IPS-NIHi7 (cell line): ENCODE results near the gene ELP1.

Experiments
- DNase-seq: peaks from one replicate; pipeline ENCODE4 v3.0.0; 2012; ENCODE audit warnings: mixed read lengths; ENCODE audit errors: extremely low spot score

ELP1 gene

DNA sequence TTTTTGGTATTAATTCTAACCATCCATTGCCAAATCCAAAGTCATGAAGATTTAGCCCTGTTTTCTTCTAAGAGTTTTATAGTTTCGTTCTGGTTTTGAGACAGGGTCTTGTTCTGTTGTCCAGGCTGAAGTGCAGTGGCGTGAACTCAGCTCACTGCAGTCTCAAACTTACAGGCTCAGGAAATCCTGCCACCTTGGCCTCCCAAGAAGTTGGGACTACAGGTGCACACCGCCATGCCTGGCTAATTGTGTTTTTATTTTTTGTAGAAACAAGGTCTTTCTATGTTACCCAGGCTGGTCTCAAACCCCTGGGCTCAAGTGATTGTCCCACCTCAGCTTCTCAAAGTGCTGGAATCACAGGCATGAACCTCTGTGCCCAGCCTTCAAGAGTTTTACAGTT lies 50.8 kb downstream of the ELP1 start:
- no peak for DNase-seq

DNA sequence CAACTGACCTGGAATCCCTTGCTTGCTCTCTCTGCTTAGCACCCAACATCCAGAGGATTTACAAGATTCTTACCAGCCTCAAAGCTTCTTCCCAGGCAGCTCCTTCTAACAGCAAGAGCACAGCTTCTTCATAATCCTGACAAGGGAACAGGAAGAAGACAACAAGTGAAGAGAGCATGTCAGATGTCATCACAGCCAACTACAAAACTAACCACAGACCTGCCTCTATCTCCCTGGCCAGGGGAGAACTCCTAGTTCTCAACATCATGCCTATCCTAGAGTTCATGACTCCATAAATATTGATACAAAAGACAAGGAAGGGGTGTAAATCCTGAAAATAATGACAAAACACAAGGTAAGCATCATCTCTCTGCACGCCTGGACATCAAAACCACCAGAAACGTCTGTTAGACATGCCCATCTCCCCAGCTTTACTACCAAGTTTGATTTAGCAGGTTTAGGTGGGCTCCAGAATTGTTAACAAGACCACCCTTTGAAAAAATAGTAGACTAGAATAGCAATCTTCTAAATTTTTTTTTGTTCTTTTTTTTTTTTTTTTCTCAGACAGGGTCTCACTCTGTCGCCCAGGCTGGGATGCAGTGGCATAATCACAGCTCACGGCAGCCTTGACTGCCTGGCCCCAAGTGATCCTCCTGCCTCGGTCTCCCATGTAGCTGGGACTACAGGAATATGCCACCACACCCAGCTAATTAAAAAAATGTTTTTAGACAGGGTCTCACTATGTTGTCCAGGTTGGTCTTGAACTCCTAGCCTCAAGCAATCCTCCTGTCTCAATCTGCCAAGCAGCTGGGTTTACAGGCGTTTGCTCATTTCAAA lies 51.7 kb downstream of the ELP1 start:
- no peak for DNase-seq

DNA sequence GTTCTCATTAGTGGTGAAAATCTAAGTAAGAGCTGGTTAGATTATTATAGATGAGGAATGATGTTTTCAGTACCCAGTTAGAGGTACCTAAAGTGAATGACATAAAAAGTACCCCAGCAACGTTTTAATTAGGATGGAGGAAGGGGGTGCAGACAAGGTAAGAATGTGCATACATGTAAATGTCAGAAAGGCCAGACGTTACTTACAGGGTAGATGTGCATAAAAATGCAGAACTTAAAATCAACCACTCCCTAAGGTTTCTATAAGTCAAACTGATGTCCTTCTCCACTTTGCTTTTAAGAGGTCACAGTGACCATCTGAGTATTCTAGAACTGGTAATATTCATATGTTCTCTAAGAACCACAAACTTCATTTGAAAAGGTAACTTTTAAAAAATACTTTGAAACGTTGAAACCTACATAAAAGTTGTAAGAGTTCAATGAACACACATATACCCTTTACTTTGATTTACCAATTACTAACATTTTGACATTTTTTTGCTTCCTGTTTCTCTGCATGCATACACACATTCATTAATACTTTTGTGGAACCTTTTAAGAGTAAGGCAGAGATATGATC lies 53.1 kb downstream of the ELP1 start:
- no peak for DNase-seq

DNA sequence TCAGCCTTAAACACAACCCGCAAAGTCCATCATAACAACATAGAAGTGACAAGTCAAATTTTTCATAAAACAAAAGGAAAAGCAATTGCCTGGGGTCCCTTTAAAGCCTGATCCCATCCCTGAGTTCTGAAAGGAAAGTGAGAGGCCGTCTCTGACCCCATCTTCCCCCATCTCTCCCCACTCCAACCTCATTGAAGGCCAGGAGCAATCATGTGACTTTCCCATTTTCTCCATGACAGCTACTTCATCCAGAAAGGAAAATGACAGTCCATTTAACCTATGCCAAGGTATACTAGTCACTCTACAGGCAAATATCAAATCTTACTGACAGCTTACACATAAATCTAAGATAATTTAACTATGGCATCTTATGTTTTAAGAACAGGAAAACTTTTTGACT lies 56.4 kb downstream of the ELP1 start:
- no peak for DNase-seq

DNA sequence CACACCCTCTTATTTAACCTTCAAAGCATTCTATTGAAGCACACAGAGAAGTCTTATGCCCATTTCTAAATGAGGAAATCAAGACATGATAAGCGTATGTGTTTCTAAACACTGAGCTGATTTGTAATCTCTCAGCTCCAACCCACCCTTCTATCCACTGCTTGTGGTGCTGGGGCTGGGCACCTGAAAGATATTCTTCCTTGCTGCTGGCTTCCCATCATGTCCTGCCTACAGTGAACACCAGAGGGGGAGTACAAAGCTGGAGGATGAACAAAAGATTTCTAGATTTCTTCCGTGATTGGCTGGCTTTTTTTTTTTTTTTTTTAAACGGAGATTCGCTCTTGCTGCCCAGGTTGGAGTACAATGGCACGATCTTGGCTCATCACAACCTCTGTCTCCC lies 57.5 kb downstream of the ELP1 start:
- DNase-seq, result no peak

DNA sequence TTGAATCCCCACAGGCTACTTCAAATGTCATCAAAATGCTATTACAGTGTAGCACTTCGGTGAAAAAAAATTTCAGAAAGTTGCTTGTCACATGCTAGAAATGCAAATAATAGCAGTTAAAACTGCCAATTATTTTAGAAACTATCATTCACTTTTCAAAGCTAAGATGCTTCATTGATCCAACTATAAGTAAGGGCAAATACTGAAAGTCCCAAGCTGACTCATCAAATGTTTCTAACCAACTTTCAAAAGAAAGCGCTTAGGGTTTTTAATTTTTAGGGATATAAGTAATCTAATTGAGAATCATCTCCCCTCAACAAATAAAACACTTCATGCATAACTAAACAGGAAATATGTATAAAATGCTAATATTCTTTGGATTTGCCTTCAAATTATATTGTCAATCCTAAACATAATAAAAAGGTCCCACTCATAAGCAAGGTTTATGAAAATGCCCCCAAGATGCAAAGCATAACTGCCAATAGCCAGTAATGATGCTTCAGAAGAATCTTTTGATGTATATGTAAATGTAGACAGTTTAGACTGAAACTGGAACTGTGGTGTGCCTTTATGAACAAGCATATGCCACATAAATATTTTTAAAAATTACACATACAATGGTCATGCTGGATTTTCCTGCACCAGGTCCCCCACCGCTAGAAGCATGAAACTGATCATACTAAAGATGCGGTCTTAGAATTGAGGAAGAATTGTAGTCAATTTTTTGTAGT lies 59.7 kb downstream of the ELP1 start:
- DNase-seq, result no peak

DNA sequence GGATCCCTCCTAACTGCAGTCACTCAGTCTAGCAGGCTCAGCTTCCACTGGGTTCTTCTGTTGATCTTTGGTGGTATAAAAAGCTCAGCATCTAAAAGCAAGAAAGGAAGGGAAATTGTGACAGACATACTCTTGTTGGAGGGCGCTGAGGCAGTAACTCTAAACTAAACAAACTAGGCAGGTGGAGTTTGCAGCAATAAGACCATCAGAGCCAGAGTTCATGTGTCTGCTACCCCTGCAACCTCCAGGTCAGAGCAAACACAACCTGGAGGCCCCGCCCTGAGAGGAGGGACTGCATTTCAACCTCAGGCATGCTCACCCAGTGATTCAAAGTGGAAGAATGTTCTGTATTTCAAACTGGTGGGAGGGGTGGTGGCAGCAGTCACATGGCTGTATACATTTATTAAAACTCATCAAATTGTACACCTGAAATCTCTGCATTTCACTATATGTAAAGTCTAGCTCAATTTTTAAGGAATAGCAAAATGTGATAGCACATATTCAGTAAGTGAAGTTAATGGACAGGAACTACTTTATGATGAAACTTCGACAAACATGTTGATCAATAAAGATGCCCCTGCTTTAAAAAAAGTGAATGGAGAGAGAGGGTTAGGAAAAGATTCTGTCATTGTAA lies 64.7 kb downstream of the ELP1 start:
- no peak for DNase-seq

DNA sequence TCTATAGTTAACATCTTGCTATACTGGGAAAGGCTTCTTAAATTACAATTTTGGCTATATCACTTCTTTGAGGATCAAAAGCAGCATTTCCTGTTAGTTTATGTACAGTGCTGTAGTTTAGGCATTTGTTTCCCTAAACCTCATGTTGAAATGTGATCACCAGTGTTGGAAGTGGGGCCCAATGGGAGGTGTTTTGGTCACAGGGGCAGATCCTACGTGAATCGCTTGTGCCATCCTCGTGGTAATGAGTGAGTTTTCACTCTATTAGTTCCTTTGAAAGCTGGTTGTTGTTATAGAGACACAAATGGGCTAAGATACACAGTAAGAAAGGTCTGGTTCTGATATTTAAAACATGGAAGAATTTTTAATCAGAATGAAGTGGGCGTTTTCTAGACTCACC lies 66.1 kb downstream of the ELP1 start:
- no peak for DNase-seq

DNA sequence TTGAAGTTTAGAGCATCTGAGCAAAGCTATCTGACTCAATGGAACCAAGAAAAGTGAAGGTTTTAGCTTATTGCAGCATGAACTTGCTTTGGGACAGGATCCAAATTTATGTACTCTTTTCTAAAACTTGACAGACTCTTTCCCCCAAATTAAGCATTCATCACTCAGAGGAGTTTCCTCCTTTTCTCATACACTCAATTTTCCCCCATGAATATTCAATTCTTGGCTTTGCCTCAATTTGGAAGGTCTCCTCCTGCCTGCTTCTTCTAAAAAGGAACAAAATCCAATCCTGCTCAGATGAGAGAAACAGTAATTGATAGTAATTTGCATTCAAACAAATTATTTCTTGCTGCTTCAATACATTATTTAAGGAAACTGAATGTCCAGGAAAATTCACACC lies 66.8 kb downstream of the ELP1 start:
- no peak for DNase-seq

DNA sequence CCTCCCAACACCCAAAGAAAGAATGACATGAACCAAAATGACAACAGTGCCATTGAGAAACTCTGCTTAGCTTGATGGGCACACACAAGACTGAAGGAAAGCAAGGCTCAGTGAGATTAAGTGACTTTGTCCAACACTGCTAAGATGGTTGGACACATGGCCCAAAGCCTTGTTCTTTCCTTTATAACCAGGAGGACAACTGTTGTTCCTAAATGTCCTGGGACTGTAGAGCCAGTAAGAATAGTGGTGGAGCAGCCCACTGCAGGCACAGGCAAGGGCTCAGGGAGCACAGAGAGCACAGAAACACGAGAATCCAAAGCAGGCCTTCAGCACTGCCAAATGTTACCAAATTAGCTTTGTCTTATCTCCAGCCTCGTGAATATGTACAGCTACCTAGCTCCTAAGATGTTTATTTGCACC lies 67.9 kb downstream of the ELP1 start:
- DNase-seq, result no peak

DNA sequence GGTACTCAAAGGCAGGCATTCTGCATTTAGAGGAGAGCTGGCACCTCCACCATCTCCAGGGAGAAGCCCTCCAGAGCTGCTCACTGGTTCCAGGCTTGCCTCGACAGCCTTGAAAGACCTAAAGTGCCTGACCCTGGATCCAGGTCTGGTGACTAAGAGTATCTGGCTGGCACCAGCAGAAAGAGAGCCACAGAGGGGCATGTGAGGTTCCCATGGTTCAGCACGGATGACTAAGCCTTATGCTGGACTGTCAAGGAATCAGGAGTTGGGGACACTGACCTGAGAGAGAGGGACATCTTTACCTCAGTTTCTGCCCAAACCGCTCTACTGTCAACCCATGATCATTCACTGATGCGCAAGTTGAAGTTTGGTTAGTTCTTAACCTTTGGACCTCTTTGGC lies 68.9 kb downstream of the ELP1 start:
- no peak for DNase-seq

DNA sequence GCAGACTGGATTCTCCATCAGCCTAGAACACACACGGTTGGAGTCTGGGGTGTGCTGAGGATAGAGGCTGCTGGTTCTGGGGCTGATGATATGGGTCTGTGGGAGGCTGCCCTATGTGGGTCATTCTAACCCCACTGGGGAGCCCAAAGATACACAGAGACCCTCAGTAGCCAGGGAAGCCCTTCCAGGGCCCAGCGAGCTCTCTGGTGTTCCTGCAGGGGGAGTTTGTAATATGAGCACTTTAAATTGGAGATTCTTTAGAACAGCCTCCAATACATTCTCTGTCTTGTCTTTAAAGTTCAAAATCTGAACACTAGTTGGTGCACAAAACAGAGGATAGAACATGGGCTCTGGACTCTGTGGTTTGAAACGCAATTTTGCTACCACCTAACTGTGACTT lies 69.5 kb downstream of the ELP1 start:
- DNase-seq, result no peak

DNA sequence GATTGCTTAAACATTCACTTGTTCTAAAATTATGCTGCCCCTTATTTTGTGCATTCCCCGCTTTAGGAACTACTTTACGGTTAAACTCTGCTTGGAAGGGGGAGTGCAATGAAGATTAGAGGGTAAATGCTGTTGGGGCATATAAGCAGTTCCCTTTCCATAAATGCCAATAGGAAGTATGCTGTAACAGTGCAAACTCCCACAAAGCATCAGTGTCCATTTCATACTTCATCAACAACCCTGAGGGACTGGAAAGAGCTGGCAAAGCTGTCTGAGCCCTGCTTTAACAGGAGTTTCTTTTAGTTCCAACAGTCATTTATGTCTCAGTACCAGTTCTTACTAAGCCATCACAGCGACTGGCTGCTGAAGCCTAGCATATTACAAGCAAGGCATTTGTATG lies 70.0 kb downstream of the ELP1 start:
- no peak for DNase-seq

DNA sequence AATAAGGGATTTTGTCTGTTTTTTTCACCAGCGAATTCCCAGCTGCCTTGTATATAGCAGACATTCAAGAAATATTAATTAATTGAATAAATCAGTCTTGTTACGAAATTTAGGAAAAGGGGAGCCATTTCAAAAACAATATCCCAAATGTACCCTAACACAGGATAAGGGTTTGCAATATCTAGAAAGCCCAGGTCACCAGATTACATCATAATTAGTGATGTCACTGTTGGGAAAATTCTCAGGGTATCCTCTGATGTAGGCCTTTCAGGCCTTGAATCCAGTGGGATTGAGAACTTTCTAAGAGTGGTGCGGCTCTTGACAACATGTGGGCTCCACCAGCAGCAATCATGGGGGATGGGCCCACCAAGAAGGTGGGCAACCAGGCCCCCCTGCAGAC lies 71.9 kb downstream of the ELP1 start, which contains the start of gene ACTL7A:
Gene ACTL7A, plus strand, starts transcription at position 270 of the 400 bp plus-strand sequence. Its CDS starts 57 bp downstream, at position 327.
- DNase-seq, result no peak

DNA sequence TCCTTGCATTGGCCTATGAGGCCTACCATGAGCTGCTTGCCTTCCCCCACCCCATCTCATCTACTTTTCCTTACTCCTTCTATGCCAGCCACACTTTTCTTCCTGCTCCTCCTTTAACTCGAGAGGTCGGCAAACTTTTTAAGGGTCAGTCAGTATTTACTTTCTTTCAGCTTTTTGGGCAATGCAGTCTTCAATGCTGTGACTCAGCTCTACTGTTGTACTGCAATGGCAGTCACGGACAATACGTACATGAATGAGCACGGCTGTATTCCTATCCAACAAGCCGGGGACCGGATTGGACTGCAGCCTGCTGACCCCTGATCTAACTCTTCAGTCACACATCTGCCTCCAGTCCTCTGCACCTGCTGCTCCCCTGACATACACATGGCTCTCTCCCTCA lies 72.5 kb downstream of the ELP1 start:
- no peak for DNase-seq

DNA sequence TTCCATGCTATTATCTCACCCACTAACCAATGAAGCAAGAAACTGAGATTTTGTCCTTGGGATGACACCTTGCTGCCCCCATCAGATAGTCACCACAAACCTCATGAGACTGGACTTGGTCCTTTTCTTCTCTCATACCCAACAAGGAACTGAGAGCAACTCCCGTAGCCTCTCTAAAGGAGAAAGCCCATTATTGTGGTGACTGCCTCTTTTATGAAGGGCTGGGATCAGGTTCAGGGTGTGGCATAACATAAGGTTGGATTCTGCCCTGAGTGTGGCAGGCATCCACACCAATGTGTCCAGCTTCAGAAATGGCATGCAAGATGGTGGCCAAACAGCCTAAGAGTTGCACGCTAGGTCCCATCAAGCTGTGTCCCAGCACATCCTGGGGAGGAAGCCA lies 73.2 kb downstream of the ELP1 start:
- DNase-seq, result no peak

DNA sequence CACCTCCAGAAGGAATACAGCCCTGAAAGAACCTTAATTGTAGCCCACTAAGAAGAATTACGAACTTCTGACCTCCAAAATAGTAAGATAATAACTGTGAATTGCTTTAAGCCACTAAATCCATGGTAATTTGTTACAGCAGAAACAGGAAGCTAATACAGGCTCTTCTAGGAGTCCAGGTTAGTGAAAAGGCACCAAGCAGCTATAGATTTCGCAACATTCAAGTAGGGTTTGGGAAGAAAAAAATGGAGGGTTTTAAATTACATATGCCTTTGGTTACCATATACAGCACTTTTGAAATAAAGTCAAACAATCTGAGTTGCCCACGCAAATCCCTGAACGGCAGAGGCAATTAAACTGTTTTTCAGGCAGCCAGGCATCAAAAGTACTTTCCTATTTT lies 73.6 kb downstream of the ELP1 start:
- DNase-seq, result no peak

DNA sequence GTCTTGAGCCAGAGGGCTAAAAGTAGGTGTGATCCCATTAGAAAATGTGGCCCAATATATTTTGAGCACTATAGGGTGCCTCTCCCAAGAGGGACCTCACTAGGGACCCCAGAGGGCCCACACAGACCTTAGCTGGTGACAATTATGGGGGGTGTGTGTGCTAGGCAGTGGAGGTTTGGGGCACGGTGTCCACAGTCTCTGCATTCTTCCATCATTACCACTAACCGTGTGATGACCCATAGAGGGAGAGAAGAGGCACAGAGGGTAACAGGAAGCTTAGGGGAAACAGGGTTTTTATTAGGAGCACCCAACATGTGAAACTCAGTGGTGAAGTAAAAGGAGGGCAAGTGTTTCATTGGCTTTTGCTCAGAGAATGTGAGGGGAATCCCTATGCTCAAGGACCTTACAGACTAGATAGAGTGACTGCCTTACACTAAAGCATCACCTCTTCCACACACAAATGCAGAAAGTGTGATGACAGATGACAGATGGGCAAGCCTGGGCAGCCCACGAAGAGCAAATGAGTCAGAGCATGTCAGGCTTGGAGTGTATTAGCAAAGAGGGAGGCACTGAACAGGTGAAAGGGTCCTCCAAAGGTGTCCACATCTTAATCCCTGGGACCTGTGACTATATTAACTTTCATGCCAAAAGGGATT lies 74.3 kb downstream of the ELP1 start:
- DNase-seq, result no peak

DNA sequence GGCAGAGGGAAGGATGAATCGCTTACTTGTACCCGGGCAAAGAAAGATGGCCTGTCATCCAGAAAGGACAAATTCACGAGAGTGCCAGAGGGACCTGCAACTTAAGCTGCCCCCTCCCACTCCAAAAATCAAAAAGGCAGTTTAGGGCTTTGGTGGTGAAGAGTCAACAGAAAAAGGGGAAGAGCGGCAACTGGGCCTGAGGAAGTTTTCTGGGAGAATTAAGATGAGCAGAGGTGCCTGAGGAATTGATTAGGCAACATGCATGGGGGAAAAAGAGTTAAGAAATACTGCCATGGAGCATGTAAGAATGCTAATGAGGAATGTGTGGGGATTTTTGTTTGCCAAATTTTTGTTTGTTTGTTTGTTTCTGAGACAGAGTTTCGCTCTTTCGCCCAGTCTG lies 76.4 kb downstream of the ELP1 start:
- no peak for DNase-seq

DNA sequence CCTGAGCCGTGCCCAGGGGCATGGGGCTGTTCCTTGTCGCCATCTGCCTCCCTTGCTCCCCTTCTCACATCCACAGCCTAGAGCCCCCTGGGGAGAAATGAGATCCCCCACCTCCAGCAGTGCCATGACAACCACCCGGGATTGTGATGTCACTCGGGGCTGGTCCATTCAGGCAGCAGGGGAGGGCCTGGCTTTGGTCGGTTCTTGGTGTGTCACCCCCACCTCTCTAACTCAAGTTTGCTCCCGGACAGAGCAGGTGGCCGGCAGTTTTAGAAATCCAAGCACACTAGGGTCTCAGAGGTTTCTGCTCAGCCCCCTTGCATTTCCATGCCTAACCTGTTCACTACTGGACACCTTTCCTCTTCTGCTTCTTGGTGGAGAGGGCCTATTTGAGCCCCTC lies 78.0 kb downstream of the ELP1 start, which contains the start of gene ACTL7B:
Gene ACTL7B, minus strand, starts transcription at position 99 of the 400 bp plus-strand sequence. Its CDS starts 56 bp downstream, at position 43.
- no peak for DNase-seq

DNA sequence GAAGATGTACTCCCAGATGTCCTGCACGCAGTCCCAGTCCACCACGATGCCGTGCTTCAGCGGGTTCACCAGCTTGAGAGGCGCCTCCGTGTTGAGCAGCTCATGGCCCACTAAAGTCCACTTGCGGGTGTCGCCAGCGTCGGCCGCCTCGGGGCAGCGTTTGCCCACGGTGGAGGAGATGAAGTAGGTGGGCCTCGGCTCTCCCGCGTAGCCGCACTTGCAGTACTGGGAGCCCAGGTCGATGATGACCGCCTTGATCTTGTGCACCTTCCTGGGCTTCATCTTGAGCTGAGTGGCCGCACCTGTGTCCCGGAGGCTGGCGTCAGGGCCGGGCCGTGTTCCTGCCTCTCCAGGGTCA lies 78.4 kb downstream of the ELP1 start:
- DNase-seq, result no peak
